ENCODE measurements around the gene PRKG1.

GRCh38 chr10:51445588-51445987 lies 371.3 kb downstream of the PRKG1 start:
- TF ChIP-seq MAX (CRISPR knock-in tag; IDR thresholded peaks at IDR 0.05) (no peak), SP1 (CRISPR knock-in tag; conservative IDR thresholded peaks at IDR 0.05) (no peak)

Data from WTC11 (cell line).